ENCODE measurements around the gene HEYL. TPM values are rescaled to one million over a fixed set of nuclear protein-coding genes. Genes with fewer than 3 reads are reported as not detected.

The HEYL gene
- 8.1 TPM for polyA plus RNA-seq (2013, experiment 1 of 4)
- polyA plus RNA-seq (2013, experiment 2 of 4), result 12.0 TPM
- 10.4 TPM for polyA plus RNA-seq (2013, experiment 3 of 4)
- polyA plus RNA-seq (2013, experiment 4 of 4), result 12.0 TPM

GRCh38 chr1:39639305-39640130 is at the start of gene HEYL:
Gene HEYL (minus strand): TSS chr1:39639643. CDS start chr1:39639625, 18 bp downstream.
- peaks cover 15% of the 10 kb centered on the region for H3K4me1 ChIP-seq (ENCODE audit: control insufficient read depth, insufficient read depth, low read length)
- H3K27me3 ChIP-seq (ENCODE audit: control insufficient read depth, insufficient read depth, low read length, poor library complexity, severe bottlenecking), result peaks cover 79% of the 10 kb centered on the region
- 4% methylated on average over 88 of the region's 88 CpGs for WGBS, 2 experiments
- no peaks in the 10 kb centered on the region for H3K36me3 ChIP-seq (ENCODE audit: control insufficient read depth, insufficient read depth, low read length)
- no peaks in the 10 kb centered on the region for H3K9me3 ChIP-seq (ENCODE audit: control insufficient read depth, low read length)
- H3K4me3 ChIP-seq (ENCODE audit: insufficient read depth, low read depth, low read length), result peak within 1 kb of the TSS; percentile 49
- no peak within 1 kb of the TSS for H3K27ac ChIP-seq (ENCODE audit: insufficient read depth, low read depth, low read length, poor library complexity, severe bottlenecking)

GRCh38 chr1:39689214-39689613 is 49.8 kb upstream of the HEYL start:
- Histone ChIP-seq H3K27ac (ENCODE audit: insufficient read depth, low read depth, low read length, poor library complexity, severe bottlenecking) (no peak overlapping the region), H3K27me3 (ENCODE audit: control insufficient read depth, insufficient read depth, low read length, poor library complexity, severe bottlenecking) (peaks cover 97% of the 10 kb centered on the region), H3K9me3 (ENCODE audit: control insufficient read depth, low read length) (no peaks in the 10 kb centered on the region), H3K36me3 (ENCODE audit: control insufficient read depth, insufficient read depth, low read length) (no peaks in the 10 kb centered on the region), H3K4me3 (ENCODE audit: insufficient read depth, low read depth, low read length) (no peak overlapping the region), H3K4me1 (ENCODE audit: control insufficient read depth, insufficient read depth, low read length) (peaks cover 13% of the 10 kb centered on the region)
- 71 to 82% methylated on average over 2 of the region's 2 CpGs for WGBS, 2 experiments

DNA sequence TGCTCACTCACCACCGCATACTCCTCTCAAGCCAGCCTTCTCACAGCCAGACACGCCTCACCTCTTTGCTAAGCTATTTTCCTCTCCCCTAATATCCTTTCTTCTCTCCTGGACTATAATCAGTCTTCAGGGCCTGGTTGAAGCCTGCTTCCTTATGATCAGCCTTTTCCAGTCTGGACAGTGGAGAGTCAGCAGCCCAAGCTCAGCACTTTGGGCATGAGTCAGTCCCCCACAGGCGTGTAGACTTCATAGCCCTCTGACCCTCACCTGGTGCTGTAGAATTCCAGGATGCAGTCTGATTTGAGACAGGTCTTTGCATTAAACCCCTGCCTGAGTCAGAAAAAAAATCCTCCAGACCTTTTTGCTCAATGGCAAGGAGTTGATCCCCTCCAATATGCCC is 49.3 kb upstream of the HEYL start:
- H3K27me3 ChIP-seq (ENCODE audit: control insufficient read depth, insufficient read depth, low read length, poor library complexity, severe bottlenecking), result peaks cover 97% of the 10 kb centered on the region

GRCh38 chr1:39687243-39687642 is 47.8 kb upstream of the HEYL start:
- Histone ChIP-seq H3K9me3 (ENCODE audit: control insufficient read depth, low read length) (no peaks in the 10 kb centered on the region), H3K4me1 (ENCODE audit: control insufficient read depth, insufficient read depth, low read length) (peaks cover 13% of the 10 kb centered on the region), H3K27ac (ENCODE audit: insufficient read depth, low read depth, low read length, poor library complexity, severe bottlenecking) (no peak overlapping the region), H3K36me3 (ENCODE audit: control insufficient read depth, insufficient read depth, low read length) (no peaks in the 10 kb centered on the region), H3K4me3 (ENCODE audit: insufficient read depth, low read depth, low read length) (no peak overlapping the region), H3K27me3 (ENCODE audit: control insufficient read depth, insufficient read depth, low read length, poor library complexity, severe bottlenecking) (peaks cover 97% of the 10 kb centered on the region)
- WGBS, 2 experiments, result 42 to 52% methylated on average over 2 of the region's 2 CpGs

More for the DNA sequence above, 49.3 kb upstream of the HEYL start:
- Histone ChIP-seq H3K4me1 (ENCODE audit: control insufficient read depth, insufficient read depth, low read length) (peaks cover 13% of the 10 kb centered on the region), H3K9me3 (ENCODE audit: control insufficient read depth, low read length) (no peaks in the 10 kb centered on the region), H3K27ac (ENCODE audit: insufficient read depth, low read depth, low read length, poor library complexity, severe bottlenecking) (no peak overlapping the region), H3K36me3 (ENCODE audit: control insufficient read depth, insufficient read depth, low read length) (no peaks in the 10 kb centered on the region), H3K4me3 (ENCODE audit: insufficient read depth, low read depth, low read length) (no peak overlapping the region)
- WGBS, 2 experiments, result 46 to 51% methylated on average over 3 of the region's 3 CpGs

DNA sequence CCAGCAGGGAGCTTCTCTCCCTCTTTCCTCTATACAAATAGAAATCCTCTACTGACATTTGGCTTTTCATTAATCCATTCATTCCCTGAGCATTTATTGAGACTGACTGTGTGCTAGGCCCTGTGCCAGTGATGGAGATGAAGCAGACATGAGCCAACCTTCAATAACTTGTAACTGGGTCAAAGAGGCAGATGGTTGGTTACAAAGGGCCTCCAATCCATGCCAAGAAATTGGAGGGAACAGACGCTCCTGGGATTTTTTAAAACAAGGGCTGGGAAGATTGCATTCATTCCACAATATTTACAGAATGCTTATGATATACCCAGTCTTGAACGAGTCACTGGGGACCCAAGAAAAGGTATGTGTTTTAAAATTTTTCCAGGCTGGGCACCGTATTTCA is 45.6 kb upstream of the HEYL start:
- Histone ChIP-seq H3K4me1 (ENCODE audit: control insufficient read depth, insufficient read depth, low read length) (peaks cover 9% of the 10 kb centered on the region), H3K9me3 (ENCODE audit: control insufficient read depth, low read length) (no peaks in the 10 kb centered on the region), H3K4me3 (ENCODE audit: insufficient read depth, low read depth, low read length) (no peak overlapping the region), H3K27ac (ENCODE audit: insufficient read depth, low read depth, low read length, poor library complexity, severe bottlenecking) (no peak overlapping the region), H3K36me3 (ENCODE audit: control insufficient read depth, insufficient read depth, low read length) (no peaks in the 10 kb centered on the region), H3K27me3 (ENCODE audit: control insufficient read depth, insufficient read depth, low read length, poor library complexity, severe bottlenecking) (peaks cover 97% of the 10 kb centered on the region)
- 76 to 78% methylated on average over 3 of the region's 3 CpGs for WGBS, 2 experiments

GRCh38 chr1:39684313-39684664 is 44.8 kb upstream of the HEYL start:
- Histone ChIP-seq H3K4me3 (ENCODE audit: insufficient read depth, low read depth, low read length) (no peak overlapping the region), H3K27me3 (ENCODE audit: control insufficient read depth, insufficient read depth, low read length, poor library complexity, severe bottlenecking) (peaks cover 97% of the 10 kb centered on the region), H3K9me3 (ENCODE audit: control insufficient read depth, low read length) (no peaks in the 10 kb centered on the region), H3K27ac (ENCODE audit: insufficient read depth, low read depth, low read length, poor library complexity, severe bottlenecking) (no peak overlapping the region), H3K4me1 (ENCODE audit: control insufficient read depth, insufficient read depth, low read length) (peaks cover 3% of the 10 kb centered on the region), H3K36me3 (ENCODE audit: control insufficient read depth, insufficient read depth, low read length) (no peaks in the 10 kb centered on the region)
- 81 to 84% methylated on average over 13 of the region's 13 CpGs for WGBS, 2 experiments

DNA sequence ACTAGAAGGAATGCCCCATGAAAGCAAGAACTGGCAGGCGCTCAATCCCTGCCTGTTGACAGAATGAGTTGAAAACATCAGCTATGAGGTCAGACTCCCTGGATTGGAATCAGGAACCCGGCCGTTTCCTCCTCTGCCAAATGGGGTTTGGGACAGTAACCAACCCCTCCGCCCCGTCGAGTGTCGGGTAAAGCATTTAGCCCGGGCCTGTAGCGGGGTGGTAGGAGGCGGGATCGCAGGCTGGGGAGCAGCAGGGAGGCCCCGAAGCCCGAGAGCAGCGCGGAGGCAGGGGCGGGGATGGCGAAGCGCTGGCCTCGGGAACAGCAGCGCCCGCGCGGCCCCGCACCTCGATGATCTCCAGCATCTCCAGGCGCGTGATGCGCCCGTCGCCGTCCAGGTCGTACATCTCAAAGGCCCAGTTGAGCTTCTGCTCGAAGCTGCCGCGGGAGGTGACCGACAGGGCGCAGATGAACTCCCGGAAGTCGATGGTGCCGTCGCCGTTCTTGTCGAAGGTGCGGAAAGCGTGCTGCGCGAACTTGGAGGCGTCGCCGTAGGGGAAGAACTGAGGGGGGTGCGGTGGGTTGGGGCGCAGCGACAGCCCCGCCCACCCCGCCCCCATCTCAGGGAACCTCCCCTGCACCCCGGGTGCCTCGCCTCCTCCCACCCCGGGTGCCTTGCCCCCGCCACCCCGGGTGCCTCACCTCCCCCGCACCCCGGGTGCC is 44.3 kb upstream of the HEYL start:
- Histone ChIP-seq H3K9me3 (ENCODE audit: control insufficient read depth, low read length) (no peaks in the 10 kb centered on the region), H3K27ac (ENCODE audit: insufficient read depth, low read depth, low read length, poor library complexity, severe bottlenecking) (no peak overlapping the region), H3K4me1 (ENCODE audit: control insufficient read depth, insufficient read depth, low read length) (no peaks in the 10 kb centered on the region), H3K4me3 (ENCODE audit: insufficient read depth, low read depth, low read length) (no peak overlapping the region), H3K36me3 (ENCODE audit: control insufficient read depth, insufficient read depth, low read length) (no peaks in the 10 kb centered on the region), H3K27me3 (ENCODE audit: control insufficient read depth, insufficient read depth, low read length, poor library complexity, severe bottlenecking) (peaks cover 97% of the 10 kb centered on the region)
- WGBS, 2 experiments, result 52% methylated on average over 62 of the region's 62 CpGs

GRCh38 chr1:39681999-39682398 is 42.6 kb upstream of the HEYL start:
- 60 to 62% methylated on average over 1 of the region's 1 CpG for WGBS, 2 experiments
- no peaks in the 10 kb centered on the region for H3K4me1 ChIP-seq (ENCODE audit: control insufficient read depth, insufficient read depth, low read length)
- no peaks in the 10 kb centered on the region for H3K9me3 ChIP-seq (ENCODE audit: control insufficient read depth, low read length)
- H3K27ac ChIP-seq (ENCODE audit: insufficient read depth, low read depth, low read length, poor library complexity, severe bottlenecking), result no peak overlapping the region
- H3K4me3 ChIP-seq (ENCODE audit: insufficient read depth, low read depth, low read length), result no peak overlapping the region
- peaks cover 91% of the 10 kb centered on the region for H3K27me3 ChIP-seq (ENCODE audit: control insufficient read depth, insufficient read depth, low read length, poor library complexity, severe bottlenecking)
- no peaks in the 10 kb centered on the region for H3K36me3 ChIP-seq (ENCODE audit: control insufficient read depth, insufficient read depth, low read length)

- WGBS, 2 experiments, result 69 to 80% methylated on average over 3 of the region's 3 CpGs
- Histone ChIP-seq H3K27ac (ENCODE audit: insufficient read depth, low read depth, low read length, poor library complexity, severe bottlenecking) (no peak overlapping the region), H3K4me3 (ENCODE audit: insufficient read depth, low read depth, low read length) (no peak overlapping the region), H3K4me1 (ENCODE audit: control insufficient read depth, insufficient read depth, low read length) (no peaks in the 10 kb centered on the region), H3K9me3 (ENCODE audit: control insufficient read depth, low read length) (no peaks in the 10 kb centered on the region), H3K36me3 (ENCODE audit: control insufficient read depth, insufficient read depth, low read length) (no peaks in the 10 kb centered on the region), H3K27me3 (ENCODE audit: control insufficient read depth, insufficient read depth, low read length, poor library complexity, severe bottlenecking) (peaks cover 91% of the 10 kb centered on the region)
These were observed 41.9 kb upstream of the HEYL start for GRCh38 chr1:39681294-39681693.

DNA sequence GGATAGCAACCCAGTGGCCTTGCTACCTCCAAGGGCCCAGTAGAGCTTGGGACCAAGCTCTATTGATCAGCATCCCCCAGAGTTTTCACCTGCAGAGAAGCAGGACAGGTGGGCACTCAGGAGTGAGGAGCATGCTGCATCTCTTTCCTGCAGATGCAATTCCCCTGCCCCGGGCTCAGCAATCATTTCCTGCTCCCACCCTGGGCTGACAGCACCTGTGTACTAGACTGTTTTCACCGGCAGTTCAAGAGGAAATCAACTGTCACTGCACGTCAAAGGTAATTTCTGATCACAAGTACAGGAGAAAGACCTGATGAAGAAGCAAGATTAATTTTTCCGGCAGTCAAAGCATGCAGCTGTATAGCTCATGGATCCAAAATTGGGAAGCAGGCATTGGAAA is 41.3 kb upstream of the HEYL start:
- no peaks in the 10 kb centered on the region for H3K4me1 ChIP-seq (ENCODE audit: control insufficient read depth, insufficient read depth, low read length)
- H3K36me3 ChIP-seq (ENCODE audit: control insufficient read depth, insufficient read depth, low read length), result no peaks in the 10 kb centered on the region
- H3K9me3 ChIP-seq (ENCODE audit: control insufficient read depth, low read length), result no peaks in the 10 kb centered on the region
- no peak overlapping the region for H3K4me3 ChIP-seq (ENCODE audit: insufficient read depth, low read depth, low read length)
- no peak overlapping the region for H3K27ac ChIP-seq (ENCODE audit: insufficient read depth, low read depth, low read length, poor library complexity, severe bottlenecking)
- WGBS, 2 experiments, result 80 to 81% methylated on average over 4 of the region's 4 CpGs
- peaks cover 88% of the 10 kb centered on the region for H3K27me3 ChIP-seq (ENCODE audit: control insufficient read depth, insufficient read depth, low read length, poor library complexity, severe bottlenecking)
